H1 (cell line): ENCODE data around the gene MXI1. TPM values are rescaled to one million over a fixed set of nuclear protein-coding genes. Genes with fewer than 3 reads are reported as not detected.

ENCODE experiments used
- CTCF ChIA-PET: fragments of 300-600 bp; sonication (Branson Sonifier 250); formaldehyde crosslinking; loops from one replicate; lab custom pipeline; 2021; ENCODE audit not compliant: partially characterized antibody; lab: Charles Lee
- POLR2A ChIA-PET: fragments of 300-600 bp; sonication (Branson Sonifier 250); formaldehyde crosslinking; loops from one replicate; lab custom pipeline; 2021; ENCODE audit warnings: inconsistent platforms; ENCODE audit not compliant: partially characterized antibody; lab: Charles Lee
- DNase-seq, 2 experiments: peaks; one replicate each; pipeline versions ENCODE4 v3.0.0 to v3.0.0-alpha.2; 2010 to 2022; ENCODE audit warnings: low spot score in 2 of 2, low read depth in 1 of 2, mixed read lengths in 1 of 2
- FAIRE-seq: peaks from 2 replicates; lab custom pipeline; 2011; peaks lifted over from hg19 to GRCh38; lab: Jason Lieb, UNC
- H2AFZ ChIP-seq: 2 replicates; pipeline ENCODE4 v1.8.1; 2012; ENCODE audit warnings: low read length, inconsistent platforms
- H2AK5ac ChIP-seq: 2 replicates; pipeline ENCODE4 v1.6.1; 2013; ENCODE audit warnings: low read depth, low read length
- H2BK120ac ChIP-seq: replicated peaks from 2 replicates; pipeline ENCODE3; 2013; ENCODE audit warnings: low read depth, low read length, inconsistent platforms
- H2BK12ac ChIP-seq: 2 replicates; pipeline ENCODE4 v1.6.1; 2013; ENCODE audit warnings: low read depth, low read length
- H2BK15ac ChIP-seq: 2 replicates; pipeline ENCODE4 v1.6.1; 2013; ENCODE audit warnings: low read length
- H2BK20ac ChIP-seq: 2 replicates; pipeline ENCODE4 v1.6.1; 2013; ENCODE audit warnings: low read length
- H2BK5ac ChIP-seq: 2 replicates; pipeline ENCODE4 v1.6.1; 2013; ENCODE audit warnings: low read depth, low read length
- H3K14ac ChIP-seq: 2 replicates; pipeline ENCODE4 v1.6.1; 2013; ENCODE audit warnings: inconsistent platforms; ENCODE audit not compliant: insufficient read length
- H3K18ac ChIP-seq: 2 replicates; pipeline ENCODE4 v1.6.1; 2013; ENCODE audit warnings: low read length; ENCODE audit errors: extremely low read depth
- H3K23ac ChIP-seq: 2 replicates; pipeline ENCODE4 v1.6.1; 2013; ENCODE audit warnings: inconsistent platforms; ENCODE audit not compliant: insufficient read length
- H3K23me2 ChIP-seq: 2 replicates; pipeline ENCODE4 v1.6.1; 2013; ENCODE audit warnings: low read depth, low read length
- H3K27ac ChIP-seq: 2 replicates; pipeline ENCODE4 v1.6.1; 2011; ENCODE audit warnings: low read depth, low read length, inconsistent platforms
- H3K27me3 ChIP-seq, 4 experiments: replicated peaks in 1 of 4; 1 replicate in 1 of 4; 2 replicates in 3 of 4; pipeline versions ENCODE4 v1.6.1 to v1.8.1; 2011 to 2013; ENCODE audit warnings: low read length in 3 of 4, mild to moderate bottlenecking in 3 of 4, inconsistent platforms in 2 of 4, mixed read lengths in 2 of 4, moderate library complexity in 1 of 4; ENCODE audit not compliant: control insufficient read depth in 3 of 4, insufficient read depth in 3 of 4; ENCODE audit errors: extremely low read depth in 1 of 4
- H3K36me3 ChIP-seq, 4 experiments: 2 replicates each; pipeline versions ENCODE4 v1.6.1 to v1.8.1; 2011 to 2013; ENCODE audit warnings: mild to moderate bottlenecking in 4 of 4, low read length in 3 of 4, moderate library complexity in 2 of 4, control low read depth in 1 of 4, inconsistent platforms in 1 of 4; ENCODE audit not compliant: insufficient read depth in 4 of 4, control insufficient read depth in 2 of 4
- H3K4ac ChIP-seq: replicated peaks from 2 replicates; pipeline ENCODE3; 2013; ENCODE audit warnings: low read length, low read depth, mixed read lengths, inconsistent platforms; ENCODE audit not compliant: insufficient read length
- H3K4me1 ChIP-seq, 4 experiments: replicated peaks in 1 of 4; 1 replicate in 1 of 4; 2 replicates in 3 of 4; pipeline versions ENCODE4 v1.6.1 to v1.8.1; 2011 to 2013; ENCODE audit warnings: low read length in 3 of 4, inconsistent platforms in 2 of 4, mixed read lengths in 1 of 4; ENCODE audit not compliant: insufficient read depth in 4 of 4, control insufficient read depth in 3 of 4
- H3K4me2 ChIP-seq, 2 experiments: 2 replicates each; pipeline versions ENCODE4 v1.6.1 to v1.8.1; 2011 to 2013; ENCODE audit warnings: low read depth in 2 of 2, low read length in 2 of 2, control low read depth in 1 of 2, inconsistent platforms in 1 of 2, mild to moderate bottlenecking in 1 of 2; ENCODE audit not compliant: insufficient read depth in 1 of 2
- H3K4me3 ChIP-seq, 4 experiments: fragments of 200-600, 300-600 bp in 1 of 4; sonication (generic), shearing (Covaris generic), sonication (Bioruptor Twin) in 1 of 4; 2 replicates each; pipeline versions ENCODE4 v1.5.1 to v1.8.1; 2011 to 2016; ENCODE audit warnings: low read length in 4 of 4, low read depth in 3 of 4, control low read depth in 2 of 4, inconsistent platforms in 2 of 4, mild to moderate bottlenecking in 2 of 4, mixed read lengths in 1 of 4, moderate library complexity in 1 of 4; ENCODE audit not compliant: insufficient read depth in 2 of 4; ENCODE audit errors: extremely low read depth in 1 of 4
- H3K56ac ChIP-seq: replicated peaks from 2 replicates; pipeline ENCODE3; 2013; ENCODE audit warnings: low read depth, mild to moderate bottlenecking, mixed read lengths, low read length, inconsistent platforms; ENCODE audit not compliant: insufficient read length
- H3K79me1 ChIP-seq: 2 replicates; pipeline ENCODE4 v1.6.1; 2013; ENCODE audit warnings: low read depth, low read length, control low read depth
- H3K79me2 ChIP-seq, 2 experiments: 2 replicates each; pipeline versions ENCODE4 v1.6.1 to v1.8.1; 2012 to 2013; ENCODE audit warnings: low read length in 2 of 2, mild to moderate bottlenecking in 2 of 2, inconsistent platforms in 1 of 2; ENCODE audit not compliant: insufficient read depth in 2 of 2, control insufficient read depth in 1 of 2
- H3K9ac ChIP-seq, 4 experiments: replicated peaks in 1 of 4; 1 replicate in 1 of 4; 2 replicates in 3 of 4; pipeline versions ENCODE4 v1.6.1 to v1.8.1; 2011 to 2013; ENCODE audit warnings: low read depth in 3 of 4, low read length in 3 of 4, control low read depth in 2 of 4, mild to moderate bottlenecking in 2 of 4, moderate library complexity in 2 of 4, inconsistent platforms in 1 of 4; ENCODE audit errors: extremely low read depth in 1 of 4
- H3K9me3 ChIP-seq, 2 experiments: 2 replicates each; pipeline versions ENCODE4 v1.6.1 to v1.8.1; 2012 to 2013; ENCODE audit warnings: mild to moderate bottlenecking in 2 of 2, moderate library complexity in 2 of 2, control low read depth in 1 of 2, inconsistent platforms in 1 of 2, low read depth in 1 of 2, low read length in 1 of 2, mixed read lengths in 1 of 2; ENCODE audit not compliant: insufficient read depth in 2 of 2
- H4K20me1 ChIP-seq, 2 experiments: replicated peaks in 1 of 2; 2 replicates each; pipeline versions ENCODE3 to v1.8.1; 2011 to 2013; ENCODE audit warnings: inconsistent platforms in 2 of 2, low read length in 2 of 2, mild to moderate bottlenecking in 1 of 2; ENCODE audit not compliant: insufficient read depth in 2 of 2, control insufficient read depth in 1 of 2
- H4K5ac ChIP-seq: 2 replicates; pipeline ENCODE4 v1.6.1; 2013; ENCODE audit warnings: low read length, low read depth, mixed read lengths, inconsistent platforms; ENCODE audit not compliant: insufficient read length
- H4K8ac ChIP-seq: 2 replicates; pipeline ENCODE4 v1.8.0; 2013; ENCODE audit warnings: mild to moderate bottlenecking, moderate library complexity, low read length, inconsistent platforms; ENCODE audit not compliant: insufficient read depth; ENCODE audit errors: extremely low read depth
- H4K91ac ChIP-seq: replicated peaks from 2 replicates; pipeline ENCODE3; 2013; ENCODE audit warnings: low read length, mixed read lengths, inconsistent platforms; ENCODE audit not compliant: insufficient read length
- BRCA1 ChIP-seq: IDR thresholded peaks from 2 replicates; pipeline ENCODE4 v1.6.1; 2012; ENCODE audit warnings: low read depth, low read length, improper control_type of control experiment
- CEBPB ChIP-seq: IDR thresholded peaks from 2 replicates; pipeline ENCODE4 v1.6.1; 2012; ENCODE audit warnings: low read depth, low read length
- GTF2F1 ChIP-seq: IDR thresholded peaks from 2 replicates; pipeline ENCODE4 v1.6.1; 2012; ENCODE audit warnings: low read depth, low read length, improper control_type of control experiment, borderline replicate concordance
- HDAC2 ChIP-seq, 2 experiments: fragments of 300-600 bp in 1 of 2; sonication (generic) in 1 of 2; IDR thresholded peaks; 2 replicates each; pipeline ENCODE4 v1.6.1; 2011 to 2012; ENCODE audit warnings: low read depth in 2 of 2, low read length in 2 of 2, mild to moderate bottlenecking in 2 of 2, moderate library complexity in 2 of 2, borderline replicate concordance in 1 of 2, inconsistent platforms in 1 of 2
- JUND ChIP-seq: IDR thresholded peaks from 2 replicates; pipeline ENCODE4 v1.6.1; 2011; ENCODE audit warnings: mild to moderate bottlenecking, improper control_type of control experiment, low read length
- POLR2AphosphoS5 ChIP-seq: IDR thresholded peaks from 2 replicates; pipeline ENCODE4 v1.6.1; 2011; ENCODE audit warnings: low read depth, low read length
- SP2 ChIP-seq: IDR thresholded peaks from 2 replicates; pipeline ENCODE4 v1.6.1; 2012; ENCODE audit warnings: mild to moderate bottlenecking, low read length, inconsistent platforms
- SP4 ChIP-seq: IDR thresholded peaks from 2 replicates; pipeline ENCODE4 v1.6.1; 2012; ENCODE audit warnings: low read length, inconsistent platforms
- SRF ChIP-seq: IDR thresholded peaks from 2 replicates; pipeline ENCODE4 v1.6.1; 2011; ENCODE audit warnings: mild to moderate bottlenecking, low read depth, low read length, moderate library complexity
- TAF1 ChIP-seq: IDR thresholded peaks from 2 replicates; pipeline ENCODE4 v1.6.1; 2011; ENCODE audit warnings: mild to moderate bottlenecking, low read depth, low read length
- TBP ChIP-seq: IDR thresholded peaks from 2 replicates; pipeline ENCODE4 v1.6.1; 2011; ENCODE audit warnings: low read depth, low read length, improper control_type of control experiment
- WGBS, 2 experiments: shearing (Covaris generic) in 1 of 2; methylation state at CpG; one replicate each; pipeline versions ENCODE4 v1.1.6 to v1.1.7; 2013 to 2015; ENCODE audit warnings: low lambda C conversion rate in 2 of 2, mixed read lengths in 2 of 2, inconsistent platforms in 1 of 2, low coverage in 1 of 2, missing lambda C conversion rate in 1 of 2; ENCODE audit not compliant: insufficient replicate concordance in 2 of 2, insufficient coverage in 1 of 2, insufficient read length in 1 of 2; ENCODE audit errors: extremely low coverage in 1 of 2, missing lambda C conversion rate in 1 of 2; 5-methylcytosine and 5-hydroxymethylcytosine counted together
- polyA plus RNA-seq, 7 experiments: library from polyadenylated mRNA; depleted of rRNA in 3 of 7; stranded (reverse) in 5 of 7; unstranded in 2 of 7; fragments of >200 nt in 5 of 7; fragments of 200-250 nt in 2 of 7; gene quantifications; 1 replicate in 5 of 7; 2 replicates in 1 of 7; 4 replicates in 1 of 7; pipeline versions ENCODE4 v1.2.1 to v1.2.3, GENCODE V29; 2011 to 2013; ENCODE audit warnings: missing spikeins in 2 of 7, mixed read lengths in 2 of 7
- total RNA-seq: library from RNA; stranded (reverse); fragmentation: NEBNext Ultra II Directional; extraction: Animal tissue kit (Norgen Biotek cat#: 25700); gene quantifications from 2 replicates; pipeline ENCODE4 v1.2.1, GENCODE V29; 2021
- TF ChIP-seq, protein P1 (sequence below): IDR thresholded peaks from 2 replicates; pipeline ENCODE4 v1.6.1; 2012; ENCODE audit warnings: inconsistent platforms
- TF ChIP-seq, protein P2 (sequence below): IDR thresholded peaks from 2 replicates; pipeline ENCODE4 v1.6.1; 2011; ENCODE audit warnings: low read depth, mild to moderate bottlenecking, low read length; ENCODE audit not compliant: insufficient read depth

MXI1 gene
- total and polyA plus RNA-seq, 2 of the 8 experiments (the other 6 are each of a cell fraction or from before 2014, with no cell fraction given) = 5.7 to 8.8 TPM

DNA sequence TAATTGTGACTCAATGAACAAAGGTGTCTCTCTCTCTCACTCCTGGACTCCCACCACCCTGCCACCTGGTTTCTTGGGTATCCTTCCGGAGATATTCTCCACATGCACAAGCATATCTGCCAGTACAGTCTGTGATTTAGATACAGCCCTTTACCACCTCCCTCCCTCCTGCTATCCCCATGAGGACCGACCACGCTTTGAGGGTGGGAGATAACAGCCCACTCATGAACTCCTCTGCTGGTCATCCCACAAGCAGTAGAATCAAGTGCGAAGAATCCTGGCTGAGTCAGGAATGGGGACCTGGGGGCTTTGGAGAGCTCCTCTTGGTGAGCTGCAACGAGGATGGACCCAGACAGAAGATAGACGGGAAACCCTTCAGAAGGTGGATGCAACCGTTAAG, 28.2 kb upstream of the MXI1 start:
- CTCF ChIA-PET = interaction anchor here (0.6 to 2.1 kb wide), 12 partner anchors 8 to 471 kb away, joined by 3 to 8 read pairs (median 3); partner anchors contain the start of gene MXI1
- Histone ChIP-seq H4K5ac (no peak overlapping the region), H3K18ac (no peak overlapping the region)

More for the DNA sequence above, 28.2 kb upstream of the MXI1 start:
- no peak overlapping the region for H2BK120ac ChIP-seq
- FAIRE-seq (no peak), DNase-seq (peak in 1 of 2 experiments; percentile 33)
- no peaks in the 10 kb centered on the region for H3K36me3 ChIP-seq
- no peaks in the 10 kb centered on the region for H3K79me1 ChIP-seq
- peaks cover 7 to 13% (median 11%) of the 10 kb centered on the region in 4 experiments for H3K4me1 ChIP-seq
- no peak overlapping the region for H4K91ac ChIP-seq
- H3K4me3 ChIP-seq = no peak overlapping the region; a peak in 1 of 8 replicates
- no peaks in the 10 kb centered on the region for H4K20me1 ChIP-seq
- no peaks in the 10 kb centered on the region for H3K79me2 ChIP-seq
- H3K23me2 ChIP-seq = no peaks in the 10 kb centered on the region
- POLR2A ChIA-PET = interaction anchor here (1.0 kb wide), 1 partner anchor 12 kb away, joined by 5 read pairs; no protein-coding TSS in a partner anchor
- no peak overlapping the region for H2BK20ac ChIP-seq
- H3K14ac ChIP-seq = no peak overlapping the region
- no peak overlapping the region for H2BK15ac ChIP-seq
- H3K56ac ChIP-seq = no peak overlapping the region
- no peak overlapping the region for H3K27ac ChIP-seq
- H4K8ac ChIP-seq = no peak overlapping the region
- H3K9ac ChIP-seq = no peak overlapping the region
- H2AFZ ChIP-seq = no peak overlapping the region
- TF ChIP-seq SRF = no peak
- TF ChIP-seq POLR2AphosphoS5 = no peak
- TF ChIP-seq TAF1 = no peak
- no peak for TF ChIP-seq SP2
- no peak for TF ChIP-seq JUND
- TF ChIP-seq SP4 = no peak
- TF ChIP-seq, protein P1, sequence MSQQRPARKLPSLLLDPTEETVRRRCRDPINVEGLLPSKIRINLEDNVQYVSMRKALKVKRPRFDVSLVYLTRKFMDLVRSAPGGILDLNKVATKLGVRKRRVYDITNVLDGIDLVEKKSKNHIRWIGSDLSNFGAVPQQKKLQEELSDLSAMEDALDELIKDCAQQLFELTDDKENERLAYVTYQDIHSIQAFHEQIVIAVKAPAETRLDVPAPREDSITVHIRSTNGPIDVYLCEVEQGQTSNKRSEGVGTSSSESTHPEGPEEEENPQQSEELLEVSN = no peak
- no peak for TF ChIP-seq BRCA1
- TF ChIP-seq TBP = no peak
- no peak for TF ChIP-seq GTF2F1
- no peak for TF ChIP-seq HDAC2 (IDR thresholded peaks at IDR 0.05; ENCODE audit: borderline replicate concordance in 1 of 2, low read depth in 2 of 2, low read length in 2 of 2)
- TF ChIP-seq CEBPB = no peak
- TF ChIP-seq, protein P2, sequence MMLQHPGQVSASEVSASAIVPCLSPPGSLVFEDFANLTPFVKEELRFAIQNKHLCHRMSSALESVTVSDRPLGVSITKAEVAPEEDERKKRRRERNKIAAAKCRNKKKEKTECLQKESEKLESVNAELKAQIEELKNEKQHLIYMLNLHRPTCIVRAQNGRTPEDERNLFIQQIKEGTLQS = no peak
- H3K9me3 ChIP-seq = no peaks in the 10 kb centered on the region
- no peak overlapping the region for H2BK5ac ChIP-seq
- H2BK12ac ChIP-seq = no peak overlapping the region
- 88% methylated on average over 7 of the region's 7 CpGs; no CpG with 5 or more reads in 1 of the 2 experiments for WGBS, 2 experiments
- H3K4ac ChIP-seq = no peak overlapping the region
- no peak overlapping the region for H3K23ac ChIP-seq
- no peak overlapping the region for H3K4me2 ChIP-seq
- peaks cover 0 to 33% (median 17%) of the 10 kb centered on the region in 4 experiments; a peak in 6 of 7 replicates for H3K27me3 ChIP-seq
- H2AK5ac ChIP-seq = no peak overlapping the region
